HEK293 (cell line): ENCODE data around the gene HIPK4.

Source experiments
- KLF1 ChIP-seq: fragments of 450-650 bp; formaldehyde crosslinking; IDR thresholded peaks from 2 replicates; pipeline ENCODE4 v1.5.1; 2016; ENCODE audit warnings: missing biosample characterization, missing genetic modification characterization
- TCF7L2 ChIP-seq: IDR thresholded peaks from 2 replicates; pipeline ENCODE4 v1.6.1; 2011; ENCODE audit warnings: low read depth, mild to moderate bottlenecking, inconsistent platforms, low read length, moderate library complexity, borderline replicate concordance
- ZNF184 ChIP-seq: fragments of 450-650 bp; IDR thresholded peaks from 2 replicates; pipeline ENCODE4 v1.5.1; 2018; ENCODE audit warnings: missing biosample characterization, mild to moderate bottlenecking, missing genetic modification characterization
- ZNF354C ChIP-seq: fragments of 450-650 bp; formaldehyde crosslinking; IDR thresholded peaks from 2 replicates; pipeline ENCODE4 v1.5.1; 2016; ENCODE audit warnings: missing biosample characterization, missing genetic modification characterization, low read depth, borderline replicate concordance
- ZNF501 ChIP-seq: fragments of 450-650 bp; formaldehyde crosslinking; IDR thresholded peaks from 2 replicates; pipeline ENCODE4 v1.5.1; 2016; ENCODE audit warnings: missing biosample characterization, missing genetic modification characterization
- ZNF530 ChIP-seq: fragments of 450-650 bp; formaldehyde crosslinking; IDR thresholded peaks from 2 replicates; pipeline ENCODE4 v1.5.1; 2016; ENCODE audit warnings: low read depth, missing biosample characterization, missing genetic modification characterization
- ZNF548 ChIP-seq: fragments of 450-650 bp; formaldehyde crosslinking; IDR thresholded peaks from 2 replicates; pipeline ENCODE4 v1.5.1; 2016; ENCODE audit warnings: missing biosample characterization, missing genetic modification characterization
- ZNF707 ChIP-seq: fragments of 450-650 bp; formaldehyde crosslinking; IDR thresholded peaks from 2 replicates; pipeline ENCODE4 v1.5.1; 2016; ENCODE audit warnings: missing biosample characterization, missing genetic modification characterization
- ZNF791 ChIP-seq: fragments of 450-650 bp; formaldehyde crosslinking; IDR thresholded peaks from 2 replicates; pipeline ENCODE4 v1.5.1; 2016; ENCODE audit warnings: missing biosample characterization, missing genetic modification characterization
- TF ChIP-seq, protein P1 (sequence below): fragments of 450-650 bp; formaldehyde crosslinking; IDR thresholded peaks from 2 replicates; pipeline ENCODE4 v1.5.1; 2016; ENCODE audit warnings: missing biosample characterization, missing genetic modification characterization

DNA sequence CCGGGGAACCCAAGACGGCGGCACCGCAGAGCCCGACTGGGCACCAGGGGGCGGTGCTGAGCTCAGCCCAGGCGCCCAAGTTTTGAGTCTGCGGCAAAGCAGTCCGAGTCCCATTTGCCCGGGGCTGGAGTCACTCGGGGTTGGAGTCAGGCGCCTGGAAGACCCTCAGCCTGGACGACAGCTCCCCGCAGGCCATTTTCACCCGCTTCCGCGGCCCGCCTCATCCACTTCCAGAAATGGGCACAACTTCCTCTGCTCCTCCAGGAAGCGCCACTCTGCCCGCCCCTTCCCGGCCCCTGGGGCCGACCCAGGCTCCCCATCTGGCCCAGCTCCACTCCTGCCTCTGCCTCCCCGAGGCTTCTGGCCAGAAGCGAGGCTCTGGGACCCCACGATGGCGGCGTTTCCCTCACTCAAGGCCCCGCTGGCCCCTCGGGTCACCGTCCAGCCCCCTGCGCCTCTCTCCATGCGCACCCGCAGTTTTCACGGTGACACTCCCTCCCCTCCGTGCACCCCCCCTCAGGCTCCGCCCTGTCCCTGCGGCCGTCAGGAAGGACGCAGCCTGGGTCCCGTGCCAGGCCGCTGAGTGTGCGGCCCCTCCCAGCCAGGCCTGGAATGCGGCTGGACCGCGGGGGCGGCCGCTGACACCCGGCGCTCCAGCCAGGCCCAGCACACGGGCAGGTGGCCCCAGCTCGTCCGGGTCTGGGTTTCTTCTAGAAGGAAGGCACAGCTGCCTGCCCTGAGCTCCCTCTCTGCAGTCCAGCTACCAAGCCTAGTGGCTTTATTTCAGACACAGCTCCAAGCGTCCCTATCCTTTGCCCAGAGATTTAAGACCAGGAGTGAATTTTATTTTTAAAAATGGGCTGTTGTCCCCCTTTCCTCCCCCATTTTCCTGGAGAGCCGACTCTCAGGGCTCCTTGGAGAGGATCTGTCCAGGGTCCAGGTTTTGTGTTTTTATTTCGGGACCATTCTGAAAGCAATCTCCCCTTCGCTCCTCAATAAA lies 31.1 kb upstream of the HIPK4 start:
- TF ChIP-seq KLF1 (tag by site-specific recombination) (peak; percentile 99), ZNF707 (tag by site-specific recombination) (no peak), ZNF184 (tag by site-specific recombination) (no peak), ZNF548 (tag by site-specific recombination) (no peak), ZNF791 (tag by site-specific recombination) (no peak), ZNF501 (tag by site-specific recombination) (peak; percentile 96), ZNF530 (tag by site-specific recombination) (no peak), ZNF354C (no peak), TCF7L2 (no peak)
- TF ChIP-seq, protein P1, sequence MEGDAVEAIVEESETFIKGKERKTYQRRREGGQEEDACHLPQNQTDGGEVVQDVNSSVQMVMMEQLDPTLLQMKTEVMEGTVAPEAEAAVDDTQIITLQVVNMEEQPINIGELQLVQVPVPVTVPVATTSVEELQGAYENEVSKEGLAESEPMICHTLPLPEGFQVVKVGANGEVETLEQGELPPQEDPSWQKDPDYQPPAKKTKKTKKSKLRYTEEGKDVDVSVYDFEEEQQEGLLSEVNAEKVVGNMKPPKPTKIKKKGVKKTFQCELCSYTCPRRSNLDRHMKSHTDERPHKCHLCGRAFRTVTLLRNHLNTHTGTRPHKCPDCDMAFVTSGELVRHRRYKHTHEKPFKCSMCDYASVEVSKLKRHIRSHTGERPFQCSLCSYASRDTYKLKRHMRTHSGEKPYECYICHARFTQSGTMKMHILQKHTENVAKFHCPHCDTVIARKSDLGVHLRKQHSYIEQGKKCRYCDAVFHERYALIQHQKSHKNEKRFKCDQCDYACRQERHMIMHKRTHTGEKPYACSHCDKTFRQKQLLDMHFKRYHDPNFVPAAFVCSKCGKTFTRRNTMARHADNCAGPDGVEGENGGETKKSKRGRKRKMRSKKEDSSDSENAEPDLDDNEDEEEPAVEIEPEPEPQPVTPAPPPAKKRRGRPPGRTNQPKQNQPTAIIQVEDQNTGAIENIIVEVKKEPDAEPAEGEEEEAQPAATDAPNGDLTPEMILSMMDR (tag by site-specific recombination): peak; percentile 99
